OCI-LY3 (cell line): ENCODE data around the gene GBA2.

Source experiments
- H2AFZ ChIP-seq: fragments of 200-600, 300-600 bp; shearing (Covaris generic); 2 replicates; pipeline ENCODE4 v1.6.0; 2014; ENCODE audit warnings: antibody characterized with exemption, low read depth, low read length
- H3K27ac ChIP-seq: fragments of 200-600, 300-600 bp; sonication (generic); 2 replicates; pipeline ENCODE4 v1.5.1; 2014; ENCODE audit warnings: mild to moderate bottlenecking, low read length, moderate library complexity, mixed read lengths
- H3K27me3 ChIP-seq: fragments of 200-600, 300-600 bp; sonication (generic); 2 replicates; pipeline ENCODE4 v1.6.1; 2014; ENCODE audit warnings: low read depth, low read length, mixed read lengths
- H3K36me3 ChIP-seq: fragments of 200-600, 300-600 bp; sonication (generic); replicated peaks from 2 replicates; pipeline ENCODE3; 2014; ENCODE audit warnings: low read depth, low read length, mixed read lengths
- H3K4me1 ChIP-seq: fragments of 300-600, 200-600 bp; sonication (generic); 2 replicates; pipeline ENCODE4 v1.6.1; 2014; ENCODE audit warnings: low read length, mixed read lengths
- H3K4me2 ChIP-seq: fragments of 200-600, 300-600 bp; sonication (generic); 2 replicates; pipeline ENCODE4 v1.6.1; 2014; ENCODE audit warnings: low read length, mixed read lengths
- H3K4me3 ChIP-seq: fragments of 300-600, 200-600 bp; sonication (generic); 2 replicates; pipeline ENCODE4 v1.5.1; 2014; ENCODE audit warnings: antibody characterized with exemption, mild to moderate bottlenecking, low read length, moderate library complexity
- H3K79me2 ChIP-seq: fragments of 300-600, 200-600 bp; shearing (Covaris generic); 2 replicates; pipeline ENCODE4 v1.6.1; 2014; ENCODE audit warnings: mild to moderate bottlenecking, low read length, mixed read lengths
- H3K9ac ChIP-seq: fragments of 300-600, 200-600 bp; shearing (Covaris generic); 2 replicates; pipeline ENCODE4 v1.6.0; 2014; ENCODE audit warnings: mild to moderate bottlenecking, low read length, moderate library complexity
- H3K9me3 ChIP-seq: fragments of 200-600, 300-600 bp; shearing (Covaris generic); 2 replicates; pipeline ENCODE4 v1.6.1; 2014; ENCODE audit warnings: low read length, mixed read lengths; ENCODE audit not compliant: insufficient read depth
- H4K20me1 ChIP-seq: fragments of 200-600, 300-600 bp; sonication (generic); 2 replicates; pipeline ENCODE4 v1.6.1; 2016; ENCODE audit warnings: low read length, mixed read lengths; ENCODE audit not compliant: insufficient read depth
- CTCF ChIP-seq: fragments of 200-600, 300-600 bp; sonication (generic); IDR thresholded peaks from 2 replicates; pipeline ENCODE4 v1.5.1; 2014; ENCODE audit warnings: antibody characterized with exemption, low read length, low read depth
- EZH2phosphoT487 ChIP-seq: fragments of 200-600 bp; shearing (Covaris generic); IDR thresholded peaks from 2 replicates; pipeline ENCODE4 v1.6.1; 2018; ENCODE audit warnings: antibody characterized with exemption, mixed run types, low read depth

The GBA2 gene

GRCh38 chr9:35717132-35717870, 31.7 kb downstream of the GBA2 start:
- peaks cover 84% of the 10 kb centered on the region for H3K36me3 ChIP-seq
- no peak overlapping the region for H2AFZ ChIP-seq
- TF ChIP-seq CTCF (no peak), EZH2phosphoT487 (no peak)
- no peaks in the 10 kb centered on the region for H3K4me1 ChIP-seq
- H3K79me2 ChIP-seq = no peaks in the 10 kb centered on the region
- H3K4me2 ChIP-seq = no peak overlapping the region
- no peaks in the 10 kb centered on the region for H4K20me1 ChIP-seq
- no peak overlapping the region for H3K4me3 ChIP-seq
- H3K9ac ChIP-seq = no peak overlapping the region
- no peaks in the 10 kb centered on the region for H3K27me3 ChIP-seq
- H3K9me3 ChIP-seq = no peaks in the 10 kb centered on the region
- no peak overlapping the region for H3K27ac ChIP-seq

- H2AFZ ChIP-seq = no peak overlapping the region
- H3K4me1 ChIP-seq = no peaks in the 10 kb centered on the region
- H3K9me3 ChIP-seq = no peaks in the 10 kb centered on the region
- no peaks in the 10 kb centered on the region for H3K27me3 ChIP-seq
- no peaks in the 10 kb centered on the region for H4K20me1 ChIP-seq
- no peak for TF ChIP-seq CTCF
- no peak for TF ChIP-seq EZH2phosphoT487
- no peak overlapping the region for H3K9ac ChIP-seq
- no peak overlapping the region for H3K27ac ChIP-seq
- H3K36me3 ChIP-seq = peaks cover 80% of the 10 kb centered on the region
- H3K4me2 ChIP-seq = no peak overlapping the region
- H3K79me2 ChIP-seq = no peaks in the 10 kb centered on the region
- H3K4me3 ChIP-seq = no peak overlapping the region
Measured at GRCh38 chr9:35716230-35716629, 32.8 kb downstream of the GBA2 start.

GRCh38 chr9:35714579-35715252, 34.3 kb downstream of the GBA2 start:
- TF ChIP-seq CTCF = no peak
- no peak for TF ChIP-seq EZH2phosphoT487
- no peaks in the 10 kb centered on the region for H3K27me3 ChIP-seq
- H2AFZ ChIP-seq = no peak overlapping the region
- no peaks in the 10 kb centered on the region for H3K79me2 ChIP-seq
- no peaks in the 10 kb centered on the region for H3K9me3 ChIP-seq
- no peak overlapping the region for H3K27ac ChIP-seq
- H3K4me1 ChIP-seq = no peaks in the 10 kb centered on the region
- H3K36me3 ChIP-seq = peaks cover 77% of the 10 kb centered on the region
- H3K4me3 ChIP-seq = no peak overlapping the region
- no peaks in the 10 kb centered on the region for H4K20me1 ChIP-seq
- no peak overlapping the region for H3K4me2 ChIP-seq
- no peak overlapping the region for H3K9ac ChIP-seq

GRCh38 chr9:35714123-35714522, 34.9 kb downstream of the GBA2 start:
- Histone ChIP-seq H3K9ac (no peak overlapping the region), H4K20me1 (no peaks in the 10 kb centered on the region), H3K36me3 (peaks cover 74% of the 10 kb centered on the region), H3K4me2 (no peak overlapping the region), H2AFZ (no peak overlapping the region), H3K4me3 (no peak overlapping the region), H3K27me3 (no peaks in the 10 kb centered on the region), H3K79me2 (no peaks in the 10 kb centered on the region), H3K9me3 (no peaks in the 10 kb centered on the region), H3K27ac (no peak overlapping the region), H3K4me1 (no peaks in the 10 kb centered on the region)
- TF ChIP-seq EZH2phosphoT487 (no peak), CTCF (no peak)
